ENCODE results near the gene GPR132. TPM values are rescaled to one million over a fixed set of nuclear protein-coding genes. Genes with fewer than 3 reads are reported as not detected.

Gene GPR132
- total RNA-seq, 1 experiment from 2014 or later = not detected

GRCh38 chr14:105052110-105052458 lies 13.1 kb downstream of the GPR132 start:
- peak in 1 of 2 experiments; percentile 38 for DNase-seq
- no peaks in the 10 kb centered on the region for H3K9me2 ChIP-seq (ENCODE audit: insufficient read depth)
- no peak overlapping the region for H3K27ac ChIP-seq
- no peaks in the 10 kb centered on the region for H3K36me3 ChIP-seq (ENCODE audit: low read depth)
- TF ChIP-seq EZH2 (IDR thresholded peaks at IDR 0.05; ENCODE audit: low read depth) = no peak
- no peak for TF ChIP-seq CTCF (conservative IDR thresholded peaks at IDR 0.05)
- H3K4me3 ChIP-seq = no peak overlapping the region
- no peaks in the 10 kb centered on the region for H4K20me1 ChIP-seq (ENCODE audit: insufficient read depth)
- CTCF ChIA-PET = interaction anchor here (0.7 kb wide), 2 partner anchors 40 to 240 kb away, joined by 3 to 5 read pairs; no protein-coding TSS in a partner anchor
- H3K9me3 ChIP-seq (ENCODE audit: insufficient read depth, low read depth) = no peaks in the 10 kb centered on the region
- peaks cover 13% of the 10 kb centered on the region; the same call in 1 of the 2 replicates for H3F3A ChIP-seq (ENCODE audit: insufficient read depth, low read depth)
- POLR2A ChIA-PET (ENCODE audit: unreplicated experiment) = interaction anchor here (0.6 kb wide), 1 partner anchor 19 kb away, joined by 4 read pairs; no protein-coding TSS in a partner anchor
- BruUV-seq (replicated peaks) = no TSS peak
- intact Hi-C loops (cut with micrococcal nuclease; ENCODE audit: unreplicated experiment) = no loop called here
- H3K4me1 ChIP-seq (replicated peaks; ENCODE audit: insufficient read depth) = peaks cover 18% of the 10 kb centered on the region
- no peaks in the 10 kb centered on the region for H3K27me3 ChIP-seq (ENCODE audit: insufficient read depth, low read depth)
- no peak overlapping the region for H2AFZ ChIP-seq
- H3K4me2 ChIP-seq = no peak overlapping the region
- no peaks in the 10 kb centered on the region for H3K79me2 ChIP-seq (ENCODE audit: low read depth)

GRCh38 chr14:105051182-105052109 lies 13.8 kb downstream of the GPR132 start:
- POLR2A ChIA-PET (ENCODE audit: unreplicated experiment) = interaction anchor here (0.6 kb wide), 1 partner anchor 18 kb away, joined by 4 read pairs; no protein-coding TSS in a partner anchor
- Histone ChIP-seq H3K27me3 (ENCODE audit: insufficient read depth, low read depth) (no peaks in the 10 kb centered on the region), H3K9me3 (ENCODE audit: insufficient read depth, low read depth) (no peaks in the 10 kb centered on the region), H3K79me2 (ENCODE audit: low read depth) (no peaks in the 10 kb centered on the region), H2AFZ (no peak overlapping the region), H3K4me1 (replicated peaks; ENCODE audit: insufficient read depth) (peaks cover 18% of the 10 kb centered on the region), H3K9me2 (ENCODE audit: insufficient read depth) (no peaks in the 10 kb centered on the region), H3K4me3 (no peak overlapping the region), H4K20me1 (ENCODE audit: insufficient read depth) (no peaks in the 10 kb centered on the region), H3K4me2 (no peak overlapping the region), H3K36me3 (ENCODE audit: low read depth) (no peaks in the 10 kb centered on the region), H3K27ac (no peak overlapping the region), H3F3A (ENCODE audit: insufficient read depth, low read depth) (peaks cover 13% of the 10 kb centered on the region; the same call in 1 of the 2 replicates)
- no TSS peak for BruUV-seq (replicated peaks)
- intact Hi-C loops (cut with micrococcal nuclease; ENCODE audit: unreplicated experiment) = loop anchor here (2.0 kb wide), 1 partner anchor 35 kb away; no protein-coding TSS in a partner anchor
- CTCF ChIA-PET = interaction anchor here (0.7 kb wide), 1 partner anchor 41 kb away, joined by 3 read pairs; no protein-coding TSS in a partner anchor
- no peak for TF ChIP-seq CTCF (conservative IDR thresholded peaks at IDR 0.05)
- no peak for TF ChIP-seq EZH2 (IDR thresholded peaks at IDR 0.05; ENCODE audit: low read depth)
- DNase-seq = no peak

- BruUV-seq (replicated peaks) = no TSS peak
- Histone ChIP-seq H3K4me3 (no peak overlapping the region), H3K36me3 (ENCODE audit: low read depth) (no peaks in the 10 kb centered on the region), H3K27me3 (ENCODE audit: insufficient read depth, low read depth) (no peaks in the 10 kb centered on the region), H2AFZ (no peak overlapping the region), H3K4me1 (replicated peaks; ENCODE audit: insufficient read depth) (peaks cover 18% of the 10 kb centered on the region), H3K27ac (no peak overlapping the region), H3K4me2 (no peak overlapping the region), H4K20me1 (ENCODE audit: insufficient read depth) (no peaks in the 10 kb centered on the region), H3F3A (ENCODE audit: insufficient read depth, low read depth) (peaks cover 13% of the 10 kb centered on the region; the same call in 1 of the 2 replicates), H3K9me3 (ENCODE audit: insufficient read depth, low read depth) (no peaks in the 10 kb centered on the region), H3K79me2 (ENCODE audit: low read depth) (no peaks in the 10 kb centered on the region), H3K9me2 (ENCODE audit: insufficient read depth) (no peaks in the 10 kb centered on the region)
- POLR2A ChIA-PET (ENCODE audit: unreplicated experiment) = no interaction called here
- CTCF ChIA-PET = no interaction called here
- TF ChIP-seq EZH2 (IDR thresholded peaks at IDR 0.05; ENCODE audit: low read depth) (no peak), CTCF (conservative IDR thresholded peaks at IDR 0.05) (no peak)
- intact Hi-C loops (cut with micrococcal nuclease; ENCODE audit: unreplicated experiment) = loop anchor here (2.0 kb wide), 1 partner anchor 36 kb away; no protein-coding TSS in a partner anchor
- peak; percentile 72 to 81 for DNase-seq
Measured at GRCh38 chr14:105050551-105050897, 14.7 kb downstream of the GPR132 start.

Data from PC-9 (cell line).